Stomach (tissue), 9 donors: ENCODE measurements around the gene PTPRK. TPM values are rescaled to one million over a fixed set of nuclear protein-coding genes. Genes with fewer than 3 reads are reported as not detected.

Source experiments
- DNase-seq, 2 donors: peaks; one replicate each; pipeline versions ENCODE4 v3.0.0 to v3.0.0-alpha.2; 2013 to 2019
- H3K27ac ChIP-seq, 5 donors: fragments of 200-600 bp in 4 of 5; sonication (generic) in 4 of 5; one replicate each; pipeline ENCODE4 v1.5.1; 2013 to 2019; ENCODE audit warnings: mild to moderate bottlenecking in 1 of 5, moderate library complexity in 1 of 5
- H3K27me3 ChIP-seq, 3 donors: fragments of 200-600 bp; sonication (generic); one replicate each; pipeline ENCODE4 v1.5.1; 2017 to 2019; ENCODE audit warnings: mixed run types in 1 of 3
- H3K36me3 ChIP-seq, 4 donors: fragments of 200-600 bp; sonication (generic); 1 replicate in 3 of 4; 2 replicates in 1 of 4; pipeline ENCODE4 v1.5.1; 2016 to 2019
- H3K4me1 ChIP-seq, 4 donors: fragments of 200-600 bp; sonication (generic); one replicate each; pipeline ENCODE4 v1.5.1; 2016 to 2019
- H3K4me3 ChIP-seq, 4 donors: fragments of 200-600 bp; sonication (generic) in 3 of 4; one replicate each; pipeline ENCODE4 v1.5.1; 2016 to 2019; ENCODE audit warnings: mild to moderate bottlenecking in 1 of 4
- H3K9me3 ChIP-seq, 4 donors: fragments of 200-600 bp; sonication (generic); one replicate each; pipeline ENCODE4 v1.5.1; 2016 to 2019
- CTCF ChIP-seq, 7 experiments: fragments of 450-650 bp in 4 of 7; fragments of 200-600 bp in 3 of 7; sonication (generic) in 3 of 7; IDR thresholded peaks; one replicate each; pipeline ENCODE4 v1.5.1; 2016 to 2019; ENCODE audit warnings: antibody characterized with exemption in 7 of 7, control low read depth in 2 of 7, mild to moderate bottlenecking in 1 of 7
- EP300 ChIP-seq: sonication (generic); formaldehyde crosslinking; IDR thresholded peaks from one replicate; pipeline ENCODE4 v1.6.1; 2017; ENCODE audit warnings: antibody characterized with exemption
- POLR2A ChIP-seq, 4 donors: fragments of 450-650 bp; IDR thresholded peaks; one replicate each; pipeline ENCODE4 v1.6.1; 2016; ENCODE audit warnings: antibody characterized with exemption in 4 of 4, control low read depth in 2 of 4, mild to moderate bottlenecking in 1 of 4, moderate library complexity in 1 of 4
- POLR2AphosphoS5 ChIP-seq, 3 donors: sonication (generic); formaldehyde crosslinking; IDR thresholded peaks; one replicate each; pipeline ENCODE4 v1.6.1; 2016; ENCODE audit warnings: antibody characterized with exemption in 3 of 3
- WGBS, 5 donors: extraction: QIAGEN DNeasy Blood & Tissue Kit in 3 of 5; methylation state at CpG; one replicate each; pipeline versions ENCODE4 v1.1.5 to v1.1.7; 2013 to 2018; 5-methylcytosine and 5-hydroxymethylcytosine counted together
- intact Hi-C: fragments of 100-400 bp; cut with DNase I; formaldehyde crosslinking; loops from one replicate; pipeline ENCODE4 v1.15.1; 2023; ENCODE audit warnings: low total_unique reads
- polyA plus RNA-seq, 3 donors: library from polyadenylated mRNA; stranded (reverse); fragments of 200-250 nt; gene quantifications; one replicate each; pipeline ENCODE4 v1.2.3, GENCODE V29; 2013
- total RNA-seq, 5 donors: library from RNA; depleted of rRNA; stranded (reverse); fragments of >200 nt; gene quantifications; one replicate each; pipeline versions ENCODE4 v1.1.0 to v1.2.3, GENCODE V29; 2014 to 2016
- donor health status: healthy with polysubstance abuse.
- donor health status: Bipolar disorder and iron deficiency.
- donor health status: healthy.

The PTPRK gene
- total and polyA plus RNA-seq, 8 donors: 7.0 to 644 (median 114) TPM

DNA sequence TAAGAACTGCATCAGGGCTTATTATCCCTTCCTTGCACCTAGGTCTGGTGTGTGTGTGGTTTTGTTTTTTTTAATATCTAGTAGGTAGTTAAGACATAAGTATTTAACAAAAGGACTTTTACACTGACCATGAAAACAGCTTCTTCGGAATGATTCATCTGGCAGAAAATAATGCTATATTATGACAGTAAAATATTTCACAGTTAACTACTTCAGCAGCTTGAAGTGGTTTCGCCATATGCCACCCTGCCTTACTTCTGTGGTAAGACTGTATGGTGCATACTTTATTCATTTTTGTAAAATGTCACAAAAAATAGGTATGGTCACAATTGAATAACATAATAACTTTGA, 858 bp upstream of the PTPRK start:
- no peak for DNase-seq
- H3K4me3 ChIP-seq: peak overlapping the region; percentile 68 to 89 (median 85)
- H3K27me3 ChIP-seq: peaks cover 0 to 28% (median 9%) of the 10 kb centered on the region in 3 donors
- H3K4me1 ChIP-seq: peaks cover 3 to 39% (median 22%) of the 10 kb centered on the region in 4 donors
- no peaks in the 10 kb centered on the region for H3K9me3 ChIP-seq
- no peak for TF ChIP-seq POLR2A (IDR thresholded peaks at IDR 0.05)
- TF ChIP-seq POLR2AphosphoS5 (IDR thresholded peaks at IDR 0.05): no peak
- TF ChIP-seq CTCF (IDR thresholded peaks at IDR 0.05): no peak
- no peak for TF ChIP-seq EP300
- intact Hi-C loops: no loop called here
- WGBS, 5 donors: 27 to 42% (median 38%) methylated on average over 2 of the region's 2 CpGs
- no peaks in the 10 kb centered on the region for H3K36me3 ChIP-seq
- peak overlapping the region; percentile 94 to 99 (median 97) for H3K27ac ChIP-seq

- Histone ChIP-seq H3K27ac (peak overlapping the region; percentile 94 to 98 (median 97)), H3K4me1 (peaks cover 11 to 52% (median 33%) of the 10 kb centered on the region in 4 donors), H3K9me3 (no peaks in the 10 kb centered on the region), H3K27me3 (peaks cover 0 to 28% (median 9%) of the 10 kb centered on the region in 3 donors), H3K36me3 (no peaks in the 10 kb centered on the region), H3K4me3 (peak overlapping the region; percentile 68 to 89 (median 85))
- intact Hi-C loops: no loop called here
- DNase-seq: peak in 1 of 2 donors; percentile 45
- 0 to 1% (median 1%) methylated on average over 29 to 39 of the region's 39 CpGs for WGBS, 5 donors
- TF ChIP-seq POLR2A (IDR thresholded peaks at IDR 0.05): no peak
- TF ChIP-seq EP300: no peak
- no peak for TF ChIP-seq CTCF (IDR thresholded peaks at IDR 0.05)
- TF ChIP-seq POLR2AphosphoS5 (IDR thresholded peaks at IDR 0.05): no peak
Measured at GRCh38 chr6:128519931-128520435, 416 bp downstream of the PTPRK start.

GRCh38 chr6:128519132-128519930, 1.1 kb downstream of the PTPRK start:
- Histone ChIP-seq H3K4me1 (peaks cover 11 to 58% (median 37%) of the 10 kb centered on the region in 4 donors), H3K27me3 (peaks cover 0 to 28% (median 9%) of the 10 kb centered on the region in 3 donors), H3K36me3 (no peaks in the 10 kb centered on the region), H3K27ac (peak overlapping the region; percentile 94 to 98 (median 97)), H3K4me3 (peak overlapping the region; percentile 68 to 89 (median 85)), H3K9me3 (no peaks in the 10 kb centered on the region)
- TF ChIP-seq CTCF (IDR thresholded peaks at IDR 0.05) (no peak), POLR2A (IDR thresholded peaks at IDR 0.05) (no peak), EP300 (no peak)
- intact Hi-C loops: no loop called here
- DNase-seq: peak; percentile 58 to 89
- 0 to 1% (median 0%) methylated on average over 23 to 46 of the region's 46 CpGs for WGBS, 5 donors

DNA sequence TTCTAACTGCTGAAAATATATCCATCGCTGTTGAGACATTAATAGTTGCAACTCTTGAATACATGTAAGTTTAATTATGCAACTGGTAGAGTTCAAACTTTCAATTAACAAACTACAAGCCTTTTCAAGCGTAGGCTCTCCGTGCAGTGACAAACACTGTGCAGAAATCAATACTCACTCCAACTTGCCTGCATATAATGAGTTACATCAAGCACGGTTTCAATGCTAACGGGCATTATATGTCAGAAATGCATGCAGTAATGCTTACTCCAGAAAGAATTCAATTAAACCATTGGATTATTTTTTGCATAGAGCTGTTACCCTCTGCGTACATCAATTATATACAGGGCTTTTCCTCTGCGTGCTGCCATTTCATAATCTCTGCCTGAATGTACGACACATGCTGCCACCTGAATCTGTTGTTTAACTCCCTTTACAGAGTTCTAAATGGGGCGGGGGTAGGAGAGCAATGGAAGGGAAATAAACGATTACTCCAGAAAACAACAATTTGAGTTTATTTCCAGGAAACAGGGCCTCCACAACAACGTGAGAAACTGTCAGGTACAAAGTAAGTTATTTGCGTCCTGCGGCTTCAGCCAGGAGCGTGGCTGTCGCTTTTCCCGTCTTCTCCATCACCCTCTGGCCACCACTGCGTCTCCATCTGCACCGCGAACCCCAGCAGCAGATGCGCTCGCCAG, 1.8 kb downstream of the PTPRK start:
- peak overlapping the region; percentile 94 to 98 (median 97) for H3K27ac ChIP-seq
- 6 to 14% (median 9%) methylated on average over 21 of the region's 21 CpGs for WGBS, 5 donors
- intact Hi-C loops: no loop called here
- TF ChIP-seq POLR2AphosphoS5 (IDR thresholded peaks at IDR 0.05): no peak
- no peak for TF ChIP-seq POLR2A (IDR thresholded peaks at IDR 0.05)
- TF ChIP-seq CTCF (IDR thresholded peaks at IDR 0.05): no peak
- TF ChIP-seq EP300: no peak
- no peaks in the 10 kb centered on the region for H3K36me3 ChIP-seq
- H3K9me3 ChIP-seq: no peaks in the 10 kb centered on the region
- peaks cover 11 to 64% (median 44%) of the 10 kb centered on the region in 4 donors for H3K4me1 ChIP-seq
- peak overlapping the region; percentile 68 to 89 (median 85) for H3K4me3 ChIP-seq
- no peak for DNase-seq
- peaks cover 0 to 28% (median 9%) of the 10 kb centered on the region in 3 donors for H3K27me3 ChIP-seq
